GM12891 (cell line): ENCODE measurements around the gene ZFHX3.

ENCODE experiments used
- DNase-seq: peaks from one replicate; pipeline ENCODE4 v3.0.0; 2011; ENCODE audit warnings: low spot score; ENCODE audit not compliant: insufficient read length
- FAIRE-seq: peaks from 2 replicates; lab custom pipeline; 2011; peaks lifted over from hg19 to GRCh38; lab: Jason Lieb, UNC
- PAX5 ChIP-seq: IDR thresholded peaks from 2 replicates; pipeline ENCODE4 v1.6.1; 2011; ENCODE audit warnings: low read length, moderate library complexity, mild to moderate bottlenecking; ENCODE audit not compliant: insufficient read depth, severe bottlenecking
- POLR2A ChIP-seq: IDR thresholded peaks from 2 replicates; pipeline ENCODE4 v1.6.1; 2011; ENCODE audit warnings: low read depth, low read length, control low read depth
- POLR2AphosphoS5 ChIP-seq: IDR thresholded peaks from 2 replicates; pipeline ENCODE4 v1.6.1; 2011; ENCODE audit warnings: low read depth, low read length, control low read depth
- POU2F2 ChIP-seq: IDR thresholded peaks from 2 replicates; pipeline ENCODE4 v1.6.1; 2011; ENCODE audit warnings: low read depth, mild to moderate bottlenecking, control low read depth, low read length, moderate library complexity
- SPI1 ChIP-seq: IDR thresholded peaks from 2 replicates; pipeline ENCODE4 v1.6.1; 2011; ENCODE audit warnings: low read depth, low read length, control low read depth
- TAF1 ChIP-seq: IDR thresholded peaks from 2 replicates; pipeline ENCODE4 v1.6.1; 2011; ENCODE audit warnings: low read depth, low read length, control low read depth

Gene ZFHX3

GRCh38 chr16:73068541-73069401 is 20.8 kb upstream of the ZFHX3 start:
- DNase-seq (no peak), FAIRE-seq (no peak)
- TF ChIP-seq TAF1 (no peak), PAX5 (no peak), POLR2A (no peak), POLR2AphosphoS5 (no peak), SPI1 (no peak), POU2F2 (no peak)

GRCh38 chr16:73067671-73068540 is 20.0 kb upstream of the ZFHX3 start:
- DNase-seq, result no peak
- no peak for FAIRE-seq
- TF ChIP-seq POLR2A, result no peak
- no peak for TF ChIP-seq POLR2AphosphoS5
- TF ChIP-seq SPI1, result no peak
- no peak for TF ChIP-seq POU2F2
- TF ChIP-seq PAX5, result no peak
- no peak for TF ChIP-seq TAF1

GRCh38 chr16:73066927-73067670 is 19.2 kb upstream of the ZFHX3 start:
- no peak for TF ChIP-seq POLR2A
- no peak for TF ChIP-seq POU2F2
- TF ChIP-seq SPI1, result no peak
- TF ChIP-seq TAF1, result no peak
- no peak for TF ChIP-seq PAX5
- no peak for TF ChIP-seq POLR2AphosphoS5
- DNase-seq (no peak), FAIRE-seq (no peak)

- TF ChIP-seq SPI1, result no peak
- TF ChIP-seq POU2F2, result no peak
- no peak for TF ChIP-seq PAX5
- TF ChIP-seq TAF1, result no peak
- TF ChIP-seq POLR2AphosphoS5, result no peak
- no peak for TF ChIP-seq POLR2A
- no peak for DNase-seq
- no peak for FAIRE-seq
Observed at GRCh38 chr16:73066331-73066926, 18.5 kb upstream of the ZFHX3 start.

- TF ChIP-seq PAX5 (no peak), POU2F2 (no peak), POLR2AphosphoS5 (no peak), POLR2A (no peak), SPI1 (no peak), TAF1 (no peak)
- FAIRE-seq, result no peak
Observed at GRCh38 chr16:73065632-73066330, 17.9 kb upstream of the ZFHX3 start.

GRCh38 chr16:73064994-73065545 is 17.1 kb upstream of the ZFHX3 start:
- FAIRE-seq, result no peak
- TF ChIP-seq POLR2AphosphoS5 (no peak), TAF1 (no peak), POLR2A (no peak), POU2F2 (no peak), PAX5 (no peak), SPI1 (no peak)

More at GRCh38 chr16:73065632-73066330, 17.9 kb upstream of the ZFHX3 start:
- no peak for DNase-seq

GRCh38 chr16:73064212-73064993 is 16.5 kb upstream of the ZFHX3 start:
- peak; percentile 36 for DNase-seq
- FAIRE-seq, result peak; percentile 16

More at GRCh38 chr16:73064994-73065545, 17.1 kb upstream of the ZFHX3 start:
- no peak for DNase-seq

More at GRCh38 chr16:73064212-73064993, 16.5 kb upstream of the ZFHX3 start:
- TF ChIP-seq PAX5 (no peak), SPI1 (no peak), TAF1 (no peak), POLR2A (no peak), POU2F2 (no peak), POLR2AphosphoS5 (no peak)
